Measurements from ENCODE around the gene DNAJC12.
A peak's percentile ranks its signal among the peaks of the same experiment; 100 is the strongest.
"Not testable (repeated sequence)": the region's sequence is repeated elsewhere in the genome, so short reads cannot be mapped to it uniquely, and the experiment has no call there.

Gene DNAJC12

DNA sequence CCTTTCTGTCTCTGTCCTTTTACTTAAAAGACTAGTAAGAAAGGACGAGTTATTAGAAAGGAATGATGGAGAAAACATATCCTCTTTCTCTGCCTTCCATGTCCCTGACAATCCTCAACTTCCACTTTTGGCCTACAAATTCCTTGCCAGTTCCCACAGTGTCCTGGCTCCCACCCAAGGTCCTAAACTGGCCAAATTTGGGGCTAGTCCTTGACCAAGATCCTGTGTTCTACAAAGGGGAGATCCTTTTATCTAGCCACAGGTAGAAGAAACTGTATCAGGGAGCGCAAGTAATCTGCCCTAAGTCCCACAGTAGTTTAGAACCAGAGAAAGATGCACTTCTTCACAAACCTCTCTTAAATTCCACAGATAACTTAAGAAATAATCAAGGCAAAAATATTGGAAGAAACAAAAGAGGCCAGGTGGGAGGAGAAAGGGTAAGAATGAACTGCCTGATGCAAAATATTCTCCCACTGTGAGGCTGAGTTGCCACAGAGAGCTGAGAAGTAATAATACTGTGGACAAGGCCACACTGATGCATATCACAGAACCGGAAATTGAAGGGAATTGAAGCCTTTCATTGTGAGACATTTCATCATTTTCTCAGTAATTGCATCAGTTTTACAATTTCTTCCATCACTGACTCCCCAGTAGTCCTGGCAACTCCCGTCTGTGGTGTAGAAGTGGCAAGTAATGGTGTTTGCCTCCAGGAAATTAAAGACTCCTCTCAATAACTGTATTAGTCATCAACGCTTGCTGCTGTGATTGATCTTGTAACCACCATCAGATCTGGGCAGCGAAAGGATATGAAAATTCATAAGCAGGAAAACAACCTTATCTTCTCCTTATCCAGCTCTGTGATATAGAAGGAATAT lies 47.2 kb downstream of the DNAJC12 start:
- DNase-seq, result no peak

DNA sequence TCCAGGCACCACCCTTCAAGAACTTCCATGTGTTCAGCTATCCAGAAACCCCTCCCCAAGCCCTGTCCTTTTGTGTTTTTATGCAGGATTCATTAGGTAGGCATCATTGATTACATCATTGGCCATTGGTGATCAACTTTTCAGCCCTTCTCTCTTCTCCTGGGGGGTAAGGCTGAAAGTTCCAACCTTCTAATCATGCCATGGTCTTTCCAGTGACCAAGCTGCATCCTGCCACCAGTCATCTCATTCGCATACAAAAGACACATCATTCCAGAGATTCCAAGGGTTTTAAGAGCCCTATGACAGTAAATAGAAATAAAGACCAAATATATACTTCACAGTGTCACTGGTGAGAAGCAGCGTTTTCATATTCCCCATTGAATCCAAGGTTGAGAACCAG lies 48.2 kb downstream of the DNAJC12 start:
- DNase-seq, result no peak

DNA sequence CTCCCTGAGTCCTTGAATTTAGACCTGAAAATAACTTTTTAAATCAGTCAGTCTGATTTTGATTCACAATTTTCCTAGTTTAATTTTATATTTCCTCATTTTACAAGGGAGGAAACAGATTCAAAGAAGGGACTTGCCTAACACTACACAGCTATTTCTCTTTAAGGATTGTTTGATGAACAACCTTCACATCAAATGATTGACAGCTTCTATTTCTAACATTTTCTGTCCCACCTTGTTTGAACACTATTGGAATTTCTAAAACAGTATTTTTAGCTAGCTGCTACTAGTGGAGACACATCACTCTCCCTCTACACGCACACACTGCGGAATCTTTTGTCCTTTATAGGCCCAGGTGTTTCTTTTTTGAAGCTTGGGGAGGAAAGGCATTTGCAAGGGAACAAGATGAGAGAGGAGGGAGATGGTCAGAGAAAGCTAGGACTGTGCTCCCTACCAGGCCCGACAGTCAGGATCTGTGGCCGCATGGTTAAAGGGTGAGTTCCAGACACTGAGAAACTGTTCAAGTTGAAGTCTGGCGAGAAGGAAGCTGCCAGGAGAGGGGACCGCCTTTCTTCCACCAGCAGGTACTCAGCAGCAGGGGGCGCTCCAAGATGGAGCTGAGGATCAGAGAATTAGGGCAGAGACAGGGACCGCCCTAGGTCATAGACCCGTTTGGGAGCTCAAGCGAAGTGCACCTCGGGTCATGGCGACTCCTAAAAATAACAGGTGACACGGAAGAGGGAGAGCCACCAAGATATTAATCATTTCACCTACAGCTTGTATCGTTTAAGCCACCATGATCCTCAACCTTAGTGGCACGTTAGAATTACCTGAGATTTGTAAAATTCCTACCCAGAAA lies 49.7 kb downstream of the DNAJC12 start:
- peak; percentile 67 for DNase-seq

DNA sequence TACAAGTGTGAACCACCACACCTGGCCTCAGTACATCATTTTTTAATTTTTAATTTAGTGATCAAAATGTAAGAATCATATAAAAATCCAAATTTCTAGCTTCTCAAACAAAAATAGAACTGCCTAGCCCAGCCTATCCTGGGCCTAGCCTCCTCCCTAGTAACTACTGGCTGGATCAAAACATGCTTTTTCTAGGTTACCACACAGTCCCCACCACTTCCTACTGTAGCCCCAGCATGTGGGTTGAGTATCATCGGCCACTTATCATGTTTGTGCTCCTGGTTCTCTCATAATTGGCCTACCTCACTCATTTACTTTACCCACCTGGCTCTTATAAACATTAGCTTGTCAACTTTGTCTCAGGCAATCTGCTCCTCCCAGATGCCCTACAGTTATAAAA lies 52.9 kb downstream of the DNAJC12 start:
- DNase-seq, result no peak

DNA sequence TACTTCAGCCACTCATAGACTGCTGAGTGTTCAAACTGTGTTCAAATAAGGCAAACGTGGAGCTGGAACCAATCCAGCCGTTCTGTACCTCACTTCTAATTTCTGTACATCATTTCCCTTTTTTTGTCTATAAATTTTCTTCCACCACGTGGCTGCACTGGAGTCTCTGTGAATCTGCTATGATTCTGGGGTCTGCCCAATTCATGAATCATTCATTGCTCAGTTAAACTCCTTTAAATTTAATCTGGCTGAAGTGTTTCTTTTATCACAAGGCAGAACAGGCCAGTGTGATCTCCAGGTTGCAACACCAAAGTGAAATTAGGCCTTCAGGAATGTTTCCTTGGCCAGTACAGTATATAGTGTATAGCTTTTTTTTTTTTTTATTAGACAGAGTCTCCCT lies 53.5 kb downstream of the DNAJC12 start:
- DNase-seq, result no peak

DNA sequence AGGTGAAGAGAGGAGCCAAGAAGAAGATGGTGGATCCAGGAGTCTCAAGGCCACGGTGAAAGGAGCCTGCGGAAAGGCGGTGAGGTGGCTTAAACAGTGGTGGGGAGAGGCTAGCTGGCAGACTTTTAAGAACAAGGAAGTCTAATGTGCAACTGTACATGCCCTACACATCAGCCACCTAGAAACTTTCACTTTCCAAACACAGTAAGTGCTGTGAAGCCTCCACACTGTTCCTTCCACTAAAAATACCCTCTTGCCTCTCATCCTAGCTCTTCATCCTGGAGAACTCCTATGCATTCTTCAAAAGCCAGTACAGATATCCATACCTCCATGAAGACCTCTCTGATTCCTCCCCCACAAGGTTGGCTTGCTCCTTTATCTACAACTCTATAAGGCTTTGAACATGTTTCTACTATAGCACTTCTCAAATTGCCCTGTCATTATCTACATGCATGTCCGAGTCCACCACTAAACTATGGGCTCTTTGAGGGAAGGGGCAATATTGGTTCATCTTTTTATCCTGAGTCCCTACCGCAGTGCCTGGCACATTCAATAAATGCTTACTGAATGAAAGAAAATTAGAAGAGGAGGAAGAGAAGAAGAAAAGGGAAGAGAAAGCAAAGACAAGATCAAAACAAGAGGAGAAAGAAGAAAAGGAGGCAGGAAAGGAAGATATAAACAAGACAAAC lies 54.2 kb downstream of the DNAJC12 start:
- DNase-seq, result no peak

DNA sequence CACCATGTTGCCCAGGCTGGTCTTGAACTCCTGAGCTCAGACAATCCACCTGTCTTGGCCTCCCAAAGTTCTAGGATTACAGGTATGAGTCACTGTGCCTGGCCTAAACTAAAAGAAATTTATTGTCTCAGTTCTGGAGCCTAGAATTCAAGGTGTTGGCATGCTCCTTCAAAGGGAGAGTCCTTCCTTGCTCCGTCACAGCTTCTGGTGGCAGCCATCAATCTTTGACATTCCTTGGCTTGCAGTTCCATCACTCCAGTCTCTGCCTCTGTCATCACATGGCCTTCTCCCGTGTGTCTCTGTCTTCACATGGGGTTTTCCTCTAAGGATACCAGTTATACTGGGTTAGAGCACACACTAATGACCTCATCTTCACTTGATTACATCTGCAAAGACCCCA lies 55.5 kb downstream of the DNAJC12 start:
- DNase-seq, result no peak

DNA sequence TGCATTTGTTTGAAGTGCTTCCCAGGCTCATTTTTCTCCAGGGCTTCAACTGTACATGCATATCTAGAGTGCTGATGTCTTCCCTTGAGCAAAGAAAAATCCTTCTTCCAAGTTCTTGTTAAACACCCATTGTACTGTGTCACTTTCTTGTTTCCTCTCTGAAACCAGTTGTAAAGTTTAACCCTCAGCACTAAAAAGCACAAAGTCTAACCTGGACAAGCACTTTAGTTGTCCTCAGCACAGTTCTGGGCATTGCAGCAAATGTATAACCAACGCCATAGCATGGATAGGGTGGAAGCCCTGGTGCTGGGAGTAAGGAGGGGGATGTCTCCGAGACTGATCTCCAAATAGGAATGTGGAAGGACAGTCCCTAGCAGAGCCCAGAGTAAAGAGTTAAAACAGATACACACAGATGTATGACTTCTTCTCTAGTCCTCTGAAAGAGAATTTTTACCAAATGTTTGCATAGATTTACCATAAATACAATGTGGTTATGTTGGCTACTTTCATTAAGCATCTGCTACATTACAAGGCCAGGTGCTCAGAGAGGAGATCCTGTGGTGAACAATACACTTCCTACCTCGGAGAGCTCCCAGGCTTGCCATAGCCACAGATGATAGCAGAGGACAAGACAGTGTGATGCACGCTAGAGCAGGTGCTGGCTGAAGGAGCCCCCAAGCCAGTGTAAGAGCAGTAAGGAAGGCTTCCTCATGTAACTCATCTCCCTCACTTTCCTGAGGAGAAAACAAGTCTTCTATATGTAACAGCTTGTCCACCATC lies 57.0 kb downstream of the DNAJC12 start:
- DNase-seq, result no peak

DNA sequence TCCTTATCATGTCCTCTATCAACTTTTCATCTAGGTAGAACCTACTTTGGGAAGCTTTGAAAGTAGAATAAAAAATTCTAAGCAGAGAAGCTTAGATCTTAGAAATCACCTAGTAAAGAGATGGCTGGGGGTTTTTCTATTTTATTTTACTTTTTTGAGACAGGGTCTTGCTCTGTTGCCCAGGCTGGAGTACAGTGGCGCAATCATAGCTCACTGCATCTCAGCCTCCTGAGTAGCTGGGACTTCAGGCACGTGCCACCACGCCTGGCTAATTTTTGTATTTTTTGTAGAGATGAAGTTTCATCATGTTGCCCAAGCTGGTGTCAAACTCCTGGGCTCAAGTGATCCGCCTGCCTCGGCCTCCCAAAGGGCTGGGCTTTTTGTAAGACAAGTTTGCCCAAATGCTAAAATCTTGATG lies 57.8 kb downstream of the DNAJC12 start:
- not testable (repeated sequence) for DNase-seq

DNA sequence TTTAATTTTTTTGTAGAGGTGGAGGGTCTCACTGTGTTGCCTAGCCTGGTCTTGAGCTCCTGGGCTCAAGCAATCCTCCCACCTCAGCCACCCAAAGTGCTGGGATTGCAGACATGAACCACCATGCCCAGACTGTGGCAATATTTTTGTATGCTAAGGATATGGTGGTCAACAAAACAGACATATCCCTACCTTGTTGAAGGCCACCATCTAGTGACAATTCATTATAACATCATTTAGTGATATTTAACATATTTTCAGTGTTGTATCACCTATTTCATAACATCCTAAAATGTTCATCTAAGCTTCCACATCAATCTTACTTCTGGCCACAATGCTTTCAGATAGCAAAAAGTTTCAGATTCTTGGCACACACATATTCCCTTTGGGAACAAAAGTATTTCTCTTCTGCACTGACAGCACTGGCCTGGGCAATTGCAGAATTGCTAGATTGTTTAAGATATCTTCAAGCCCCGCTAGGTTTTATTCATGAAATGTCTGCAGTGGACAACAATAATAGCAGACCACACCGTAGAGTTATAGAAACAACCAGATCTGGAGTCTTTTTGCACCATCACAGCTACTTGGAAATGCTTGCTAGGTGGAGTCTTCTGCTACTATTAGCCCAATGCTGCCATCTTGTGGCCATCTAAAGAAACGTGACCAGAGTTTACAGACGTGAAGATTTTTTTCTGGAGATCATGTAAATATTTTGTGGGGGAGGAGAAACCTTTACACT lies 58.4 kb downstream of the DNAJC12 start:
- peak; percentile 55 for DNase-seq

DNA sequence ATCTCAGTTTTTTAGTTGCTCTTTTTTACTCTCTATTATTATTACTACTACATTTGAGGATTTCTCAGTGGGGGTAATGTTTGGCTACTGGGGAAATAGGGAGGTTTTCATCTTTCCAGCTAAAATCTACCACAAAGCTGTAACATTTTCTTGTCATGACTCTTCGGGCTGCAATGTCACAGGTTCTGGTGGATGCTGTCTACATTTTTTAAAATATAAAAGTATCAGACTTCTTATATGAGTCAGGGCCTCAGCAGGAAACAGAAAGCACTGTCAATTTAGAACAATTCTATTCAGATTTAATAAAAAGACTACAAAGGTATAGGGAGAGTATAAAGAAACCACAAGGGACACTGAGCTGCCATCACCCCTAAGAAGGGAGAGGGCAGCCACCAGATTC lies 61.6 kb downstream of the DNAJC12 start:
- DNase-seq, result no peak

DNA sequence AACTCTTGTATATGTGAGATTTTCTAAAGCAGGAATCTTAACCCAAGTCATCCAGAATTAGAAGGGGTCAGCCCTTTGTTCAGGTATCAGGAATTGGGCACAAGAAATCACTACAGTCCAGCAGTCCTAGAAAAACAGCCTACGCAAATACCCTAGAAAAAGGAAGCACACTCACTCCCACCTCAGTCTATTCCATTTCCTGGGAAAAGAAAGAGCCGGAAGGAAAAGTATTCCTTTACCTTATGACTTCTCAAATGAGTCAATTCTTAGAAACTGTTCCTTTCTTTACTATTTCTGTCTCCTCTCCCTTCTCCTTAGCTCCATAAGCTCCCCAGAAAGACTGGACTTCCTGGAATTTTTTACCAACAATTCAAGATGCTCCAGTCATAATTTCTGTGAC lies 62.7 kb downstream of the DNAJC12 start:
- DNase-seq, result no peak

DNA sequence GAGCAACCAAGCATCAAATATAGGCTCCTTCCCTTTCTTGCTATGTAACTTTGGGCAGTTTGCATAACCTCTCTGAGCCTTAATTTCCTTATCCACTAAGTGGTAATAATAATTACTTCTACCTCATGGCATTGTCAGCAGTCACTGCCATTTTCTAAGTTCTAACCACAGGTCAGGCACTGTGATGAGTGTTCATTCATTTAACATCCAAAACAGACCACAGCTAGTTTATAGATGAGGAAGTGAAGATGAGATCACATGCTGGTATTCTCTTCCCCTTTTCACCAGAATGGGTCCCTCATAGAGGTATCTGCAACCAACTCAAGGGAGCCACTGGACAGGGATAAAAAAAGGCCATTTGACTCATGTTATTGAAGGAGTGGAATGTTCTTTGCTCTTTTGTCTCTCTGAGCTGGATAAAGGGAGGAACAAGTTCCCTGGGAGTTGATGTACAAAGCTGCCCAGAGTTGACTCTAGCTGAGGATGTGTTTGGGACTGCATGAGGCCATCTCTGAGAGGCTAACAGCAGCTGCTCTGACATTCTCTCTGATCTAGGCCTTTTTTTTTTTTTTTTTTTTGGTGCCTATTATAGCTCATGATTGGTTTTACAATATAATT lies 65.0 kb downstream of the DNAJC12 start:
- DNase-seq, result no peak

DNA sequence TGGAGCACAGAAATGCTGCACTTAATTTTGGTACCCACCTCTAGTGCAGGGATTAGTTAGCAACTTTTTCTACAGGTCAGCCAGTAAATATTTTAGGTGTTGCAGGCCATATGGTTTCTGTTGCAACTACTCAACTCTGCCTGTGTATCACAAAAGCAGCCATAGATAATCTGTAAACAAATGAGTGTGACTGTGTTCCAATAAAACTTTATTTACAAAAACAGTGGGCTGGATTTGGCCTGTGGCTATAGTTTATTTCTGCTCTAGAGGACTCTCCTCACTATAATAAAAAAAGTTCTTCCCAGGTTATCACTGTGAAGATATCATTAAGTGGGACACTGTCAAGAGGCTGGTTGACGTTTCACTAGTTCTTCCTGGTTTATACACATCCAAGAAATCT lies 65.8 kb downstream of the DNAJC12 start:
- DNase-seq, result no peak

DNA sequence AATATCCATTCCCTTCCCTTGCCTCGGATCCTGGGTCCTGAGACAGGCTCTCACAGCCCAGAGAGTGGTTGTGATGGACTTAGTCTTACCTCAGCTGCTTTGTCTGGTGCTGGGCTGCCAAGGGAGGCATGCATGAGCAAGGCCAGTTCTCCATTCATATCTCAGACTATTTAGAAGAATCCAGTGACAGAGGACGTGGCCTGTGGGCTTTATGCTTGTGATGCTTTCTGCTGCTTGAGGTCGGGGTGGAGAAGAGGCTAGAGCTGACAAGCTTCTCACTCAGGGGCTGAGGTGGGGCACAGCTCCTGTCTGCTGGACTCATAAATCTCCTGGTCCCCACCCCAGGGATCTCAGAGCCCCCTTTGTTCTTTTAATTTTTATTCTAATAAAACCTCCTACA lies 66.8 kb downstream of the DNAJC12 start:
- DNase-seq, result no peak

DNA sequence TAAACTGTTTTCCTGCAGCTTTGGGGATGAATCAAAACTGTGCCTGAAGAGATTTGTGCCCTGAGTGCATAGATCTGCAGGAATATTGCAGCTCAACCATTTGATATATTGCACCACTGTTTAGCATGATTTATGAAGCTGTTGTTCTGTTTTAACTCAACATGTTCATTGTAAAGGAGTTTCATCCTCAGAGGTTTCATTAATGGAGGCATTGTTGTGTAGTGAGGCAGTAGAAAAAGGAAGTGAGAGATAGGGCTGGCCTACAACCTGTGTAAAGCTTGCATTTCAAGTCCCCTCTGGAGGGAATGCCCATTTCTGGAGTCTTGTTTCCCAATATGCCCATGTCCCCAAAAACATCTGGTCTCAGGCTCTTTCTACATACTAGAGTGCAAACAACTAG lies 67.5 kb downstream of the DNAJC12 start:
- no peak for DNase-seq

DNA sequence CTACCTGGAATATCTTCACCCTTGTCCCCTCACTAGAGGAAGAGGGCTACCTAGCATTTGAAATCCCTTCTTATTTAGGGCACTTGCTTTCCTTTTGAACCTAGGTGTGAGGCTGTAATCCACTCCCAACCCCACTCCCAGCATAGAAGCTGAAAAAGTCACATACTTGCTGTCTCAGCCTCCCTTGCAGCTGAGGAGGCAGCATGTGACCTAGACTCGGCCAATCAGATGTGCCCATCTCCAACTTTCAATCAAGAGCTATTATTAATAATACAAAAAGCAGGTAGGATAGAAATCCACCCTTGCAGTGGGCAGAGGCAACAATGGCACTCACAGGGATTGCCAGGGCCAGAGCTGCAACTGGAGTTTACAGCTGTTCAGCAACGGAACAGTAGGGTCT lies 70.7 kb downstream of the DNAJC12 start:
- no peak for DNase-seq

DNA sequence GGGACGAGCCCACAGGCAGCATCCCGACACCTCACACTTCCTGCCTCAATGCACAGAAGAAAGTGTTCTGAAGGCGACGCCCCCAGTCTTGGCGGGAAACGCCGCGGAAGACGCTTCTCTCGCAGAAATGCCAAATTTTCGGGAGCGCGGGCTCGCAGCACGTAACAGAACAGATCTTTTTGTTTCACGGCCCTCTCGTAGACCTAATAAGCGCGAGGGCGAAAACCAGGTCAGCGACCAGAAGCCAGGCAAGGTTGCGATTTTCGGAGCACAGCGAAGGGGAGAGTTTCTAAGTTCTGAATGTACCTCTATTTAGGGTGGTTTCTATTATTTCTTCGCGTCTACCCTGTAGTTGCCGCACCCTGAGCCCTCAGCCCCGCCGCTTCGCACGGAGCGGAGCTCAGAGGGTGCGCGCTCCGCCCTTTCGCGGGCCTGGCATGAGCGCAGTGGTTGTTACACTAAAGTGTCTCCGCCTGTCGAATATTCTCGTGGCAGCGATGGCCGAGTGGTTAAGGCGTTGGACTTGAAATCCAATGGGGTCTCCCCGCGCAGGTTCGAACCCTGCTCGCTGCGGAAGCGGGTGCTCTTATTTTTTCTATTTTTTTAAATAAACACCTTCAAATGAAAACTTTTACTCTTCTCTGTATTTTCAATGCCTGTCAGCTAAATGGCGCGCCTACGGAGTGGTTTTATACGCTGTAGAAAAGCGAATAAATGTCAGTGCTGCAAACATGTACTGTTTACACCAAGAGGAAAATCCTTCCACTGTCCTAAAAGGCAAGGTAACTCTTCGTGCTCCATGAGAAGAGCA lies 73.8 kb downstream of the DNAJC12 start:
- peak; percentile 95 for DNase-seq

DNA sequence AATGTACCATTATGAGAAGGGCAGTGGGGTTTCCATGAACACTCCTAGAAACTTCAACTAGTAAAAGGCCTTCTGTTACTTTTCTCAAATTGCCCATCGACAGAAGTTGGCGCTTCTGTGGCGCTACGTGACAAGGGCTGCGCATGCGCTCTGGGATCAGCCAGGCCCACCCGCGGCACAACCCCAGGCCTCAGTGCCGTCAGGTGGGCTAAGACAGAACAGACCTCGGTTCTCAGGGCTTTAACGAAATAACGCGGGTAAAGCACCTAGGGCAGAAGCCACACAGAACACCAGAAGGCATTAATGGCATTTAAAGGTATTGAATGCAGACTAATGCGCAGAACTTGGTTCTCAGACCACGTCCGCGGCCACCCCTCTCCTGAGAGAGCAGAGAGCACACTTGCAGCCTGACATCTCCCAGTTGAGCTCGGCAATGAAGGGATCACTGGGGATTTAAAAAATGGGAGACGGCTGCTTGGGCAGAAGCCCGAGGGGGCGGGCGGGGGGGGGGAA lies 74.4 kb downstream of the DNAJC12 start:
- DNase-seq, result peak; percentile 66

DNA sequence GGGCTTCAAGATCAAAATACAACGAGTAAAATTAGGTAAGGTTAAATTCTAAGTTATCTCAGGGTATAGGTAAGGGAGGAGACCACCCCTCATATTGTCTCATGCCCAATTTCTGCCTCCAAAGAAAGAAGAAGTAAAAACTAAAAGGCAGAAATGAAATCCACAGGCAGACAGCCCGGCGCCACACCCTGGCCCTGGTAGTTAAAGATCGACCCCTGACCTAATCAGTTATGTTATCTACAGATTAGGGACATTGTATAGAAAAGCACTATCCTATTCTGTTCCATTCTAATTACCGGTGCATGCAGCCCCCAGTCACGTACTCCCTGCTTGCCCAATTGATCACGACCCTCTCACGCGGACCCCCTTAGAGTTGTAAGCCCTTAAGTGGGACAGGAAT lies 75.4 kb downstream of the DNAJC12 start:
- DNase-seq, result not testable (repeated sequence)
